DOHH2 (cell line): ENCODE results near the gene DNASE1L1.

Source experiments
- CTCF ChIP-seq: fragments of 200-600 bp; sonication (generic); IDR thresholded peaks from one replicate; pipeline ENCODE4 v1.5.1; 2014; ENCODE audit warnings: antibody characterized with exemption, mild to moderate bottlenecking, low read depth, low read length; ENCODE audit not compliant: poor library complexity, severe bottlenecking
- EZH2phosphoT487 ChIP-seq: fragments of 200-600 bp; sonication (generic); IDR thresholded peaks from 2 replicates; pipeline ENCODE4 v1.6.1; 2017; ENCODE audit warnings: borderline replicate concordance, mild to moderate bottlenecking, antibody characterized with exemption, low read length, moderate library complexity, mixed read lengths

GRCh38 chrX:154383359-154384283 is 25.4 kb downstream of the DNASE1L1 start:
- TF ChIP-seq CTCF (no peak), EZH2phosphoT487 (no peak)
